ENCODE data around the gene FAM9C.

FAM9C gene

GRCh38 chrX:13001961-13002671 is 42.3 kb downstream of the FAM9C start:
- no peak for DNase-seq

GRCh38 chrX:13001097-13001496 is 43.3 kb downstream of the FAM9C start:
- no peak for DNase-seq

- DNase-seq = no peak
Measured at GRCh38 chrX:13000301-13000811, 44.1 kb downstream of the FAM9C start.

GRCh38 chrX:12999422-12999821 is 45.0 kb downstream of the FAM9C start:
- no peak for DNase-seq

GRCh38 chrX:12997906-12998687 is 46.3 kb downstream of the FAM9C start:
- DNase-seq = no peak

- no peak for DNase-seq
Measured at GRCh38 chrX:12996934-12997435, 47.4 kb downstream of the FAM9C start.

- DNase-seq = no peak
Measured at GRCh38 chrX:12994321-12994720, 50.1 kb downstream of the FAM9C start.

GRCh38 chrX:12993826-12994225 is 50.6 kb downstream of the FAM9C start:
- no peak for DNase-seq

- DNase-seq = no peak
Measured at GRCh38 chrX:12992544-12993118, 51.8 kb downstream of the FAM9C start.

- DNase-seq = no peak
Measured at GRCh38 chrX:12991575-12991974, 52.8 kb downstream of the FAM9C start.

GRCh38 chrX:12989461-12989860 is 55.0 kb downstream of the FAM9C start:
- DNase-seq = no peak

- DNase-seq = peak; percentile 29
Measured at GRCh38 chrX:12988797-12989196, 55.6 kb downstream of the FAM9C start.

- no peak for DNase-seq
Measured at GRCh38 chrX:12987900-12988594, 56.4 kb downstream of the FAM9C start.

- no peak for DNase-seq
Measured at GRCh38 chrX:12987340-12987739, 57.1 kb downstream of the FAM9C start.

- DNase-seq = no peak
Measured at GRCh38 chrX:12986886-12987285, 57.5 kb downstream of the FAM9C start.

GRCh38 chrX:12986164-12986779 is 58.1 kb downstream of the FAM9C start:
- DNase-seq = no peak

Data from COR-L47 (cell line).